Measurements from ENCODE around the gene INHBE. TPM values are rescaled to one million over a fixed set of nuclear protein-coding genes. Genes with fewer than 3 reads are reported as not detected.

INHBE gene
- total RNA-seq, 1 experiment from 2014 or later: 10.1 TPM

DNA sequence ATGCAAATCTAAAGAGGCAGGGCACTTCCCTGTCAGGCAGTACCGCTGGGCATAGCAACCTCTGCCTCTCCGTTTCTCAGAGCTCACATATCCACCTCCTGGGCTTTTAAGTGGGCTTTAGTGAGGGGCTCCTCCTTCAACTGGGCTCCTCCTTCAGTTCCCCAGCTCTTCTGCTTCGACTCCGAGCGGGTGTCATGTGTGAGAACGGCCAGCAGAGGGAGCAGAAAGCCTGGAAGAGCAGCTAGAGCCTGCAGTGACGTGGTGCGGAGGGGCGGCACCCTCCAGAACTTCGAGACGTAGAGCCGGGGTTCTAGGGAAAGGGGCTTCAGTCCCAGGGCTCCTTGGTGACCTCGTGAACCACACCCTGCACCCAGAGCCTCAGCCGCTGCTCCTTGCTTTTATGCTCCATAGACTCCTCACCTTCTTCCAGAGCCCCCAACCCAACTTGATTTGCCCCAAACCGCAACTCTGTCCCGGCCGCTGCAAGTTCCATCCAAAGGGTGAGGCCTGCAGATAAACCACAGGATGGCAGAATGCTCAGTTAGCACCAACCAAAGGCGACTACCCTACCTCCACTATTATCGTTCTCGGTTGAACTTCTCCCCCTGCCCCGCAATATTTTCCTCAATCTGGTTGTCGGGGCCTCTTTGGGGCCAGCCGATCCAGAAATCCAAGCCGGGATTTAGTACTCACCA lies 4.1 kb downstream of the INHBE start:
- Histone ChIP-seq H3K27ac (ENCODE audit: insufficient read length, low read depth, low read length) (peak overlapping the region; percentile 59), H3K27me3 (ENCODE audit: insufficient read depth, low read length) (no peaks in the 10 kb centered on the region), H3K4me2 (ENCODE audit: insufficient read depth, insufficient read length, low read length) (peak overlapping the region; percentile 90), H3K56ac (ENCODE audit: insufficient read length, low read depth, low read length) (no peak overlapping the region), H4K20me1 (ENCODE audit: control insufficient read depth, insufficient read depth, insufficient read length) (no peaks in the 10 kb centered on the region), H2BK5ac (ENCODE audit: insufficient read length, low read length) (no peak overlapping the region), H3K23ac (ENCODE audit: insufficient read length, low read depth, low read length) (no peak overlapping the region), H2BK15ac (ENCODE audit: low read depth, low read length) (no peak overlapping the region), H3K18ac (ENCODE audit: insufficient read length, low read depth, low read length) (no peak overlapping the region), H3K79me2 (ENCODE audit: insufficient read depth, low read length) (no peaks in the 10 kb centered on the region), H3K14ac (ENCODE audit: insufficient read depth, low read length) (no peak overlapping the region; the same call in 1 of the 2 replicates), H3K9ac (ENCODE audit: extremely low read depth, insufficient read length, low read length) (no peak overlapping the region), H3K9me3 (ENCODE audit: control insufficient read depth, low read depth, low read length) (no peaks in the 10 kb centered on the region), H2BK12ac (ENCODE audit: insufficient read length, low read depth, low read length) (no peak overlapping the region), H2BK120ac (ENCODE audit: low read depth, low read length, poor library complexity, severe bottlenecking) (no peak overlapping the region), H3T11ph (ENCODE audit: low read length) (no peak overlapping the region), H4K8ac (replicated peaks; ENCODE audit: insufficient read length, low read depth, low read length) (no peak overlapping the region), H2AFZ (ENCODE audit: low read length) (no peak overlapping the region), H3K4me1 (ENCODE audit: insufficient read depth, low read length) (no peaks in the 10 kb centered on the region; the same call in 1 of the 2 replicates), H3K4ac (ENCODE audit: low read depth, low read length) (no peak overlapping the region), H2AK5ac (ENCODE audit: insufficient read length, low read length) (no peak overlapping the region), H3K23me2 (ENCODE audit: insufficient read length, low read depth, low read length, poor library complexity, severe bottlenecking) (peaks cover 34% of the 10 kb centered on the region), H3K79me1 (ENCODE audit: insufficient read depth, low read depth, low read length, poor library complexity, severe bottlenecking) (no peaks in the 10 kb centered on the region), H4K5ac (ENCODE audit: insufficient read length, low read depth, low read length) (no peak overlapping the region), H4K91ac (ENCODE audit: insufficient read length, low read depth, low read length) (no peak overlapping the region), H2BK20ac (ENCODE audit: low read depth, low read length, poor library complexity, severe bottlenecking) (no peak overlapping the region)
- peaks cover 19% of the 10 kb centered on the region for H3K27me3 Mint-ChIP-seq (ENCODE audit: low read depth)
- peaks cover 0 to 6% (median 0%) of the 10 kb centered on the region in 3 experiments; a peak in 3 of 7 replicates for H3K36me3 Mint-ChIP-seq (ENCODE audit: insufficient read depth in 1 of 3, low read depth in 3 of 3)
- H3K9me3 Mint-ChIP-seq: no peaks in the 10 kb centered on the region
- peak overlapping the region; percentile 94 to 97 (median 97) for H3K27ac Mint-ChIP-seq
- H3K4me3 Mint-ChIP-seq: peak overlapping the region; percentile 91 to 99
- no CpG with 5 or more reads among the region's 24 CpGs for WGBS (ENCODE audit: extremely low coverage, insufficient read length, low lambda C conversion rate)
- peaks cover 47 to 53% of the 10 kb centered on the region in 2 experiments for H3K4me1 Mint-ChIP-seq
- DNase-seq: peak; percentile 99
- TF ChIP-seq, protein P1, sequence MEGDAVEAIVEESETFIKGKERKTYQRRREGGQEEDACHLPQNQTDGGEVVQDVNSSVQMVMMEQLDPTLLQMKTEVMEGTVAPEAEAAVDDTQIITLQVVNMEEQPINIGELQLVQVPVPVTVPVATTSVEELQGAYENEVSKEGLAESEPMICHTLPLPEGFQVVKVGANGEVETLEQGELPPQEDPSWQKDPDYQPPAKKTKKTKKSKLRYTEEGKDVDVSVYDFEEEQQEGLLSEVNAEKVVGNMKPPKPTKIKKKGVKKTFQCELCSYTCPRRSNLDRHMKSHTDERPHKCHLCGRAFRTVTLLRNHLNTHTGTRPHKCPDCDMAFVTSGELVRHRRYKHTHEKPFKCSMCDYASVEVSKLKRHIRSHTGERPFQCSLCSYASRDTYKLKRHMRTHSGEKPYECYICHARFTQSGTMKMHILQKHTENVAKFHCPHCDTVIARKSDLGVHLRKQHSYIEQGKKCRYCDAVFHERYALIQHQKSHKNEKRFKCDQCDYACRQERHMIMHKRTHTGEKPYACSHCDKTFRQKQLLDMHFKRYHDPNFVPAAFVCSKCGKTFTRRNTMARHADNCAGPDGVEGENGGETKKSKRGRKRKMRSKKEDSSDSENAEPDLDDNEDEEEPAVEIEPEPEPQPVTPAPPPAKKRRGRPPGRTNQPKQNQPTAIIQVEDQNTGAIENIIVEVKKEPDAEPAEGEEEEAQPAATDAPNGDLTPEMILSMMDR (conservative IDR thresholded peaks at IDR 0.05): peak; percentile 88

Measured in H9 (cell line).